ENCODE results near the gene HSP90AB1. TPM values are rescaled to one million over a fixed set of nuclear protein-coding genes. Genes with fewer than 3 reads are reported as not detected.
A peak's percentile ranks its signal among the peaks of the same experiment; 100 is the strongest.

HSP90AB1 gene
- total RNA-seq, 2 donors from 2014 or later: 716 to 772 TPM

- no peak for TF ChIP-seq CTCF (IDR thresholded peaks at IDR 0.05)
- no peak overlapping the region for H3K27ac ChIP-seq
- no peak overlapping the region for H3K4me3 ChIP-seq
- peaks cover 0 to 18% of the 10 kb centered on the region in 2 donors for H3K27me3 ChIP-seq
- no peaks in the 10 kb centered on the region for H3K9me3 ChIP-seq
- DNase-seq (ENCODE audit: low spot score): no peak
- H3K36me3 ChIP-seq: no peaks in the 10 kb centered on the region
- peaks cover 0 to 8% of the 10 kb centered on the region in 2 donors for H3K4me1 ChIP-seq
These were observed 24.5 kb downstream of the HSP90AB1 start for GRCh38 chr6:44271406-44271723.

- peaks cover 0 to 10% of the 10 kb centered on the region in 2 donors for H3K4me1 ChIP-seq
- TF ChIP-seq CTCF (IDR thresholded peaks at IDR 0.05): no peak
- no peak overlapping the region for H3K27ac ChIP-seq
- no peaks in the 10 kb centered on the region for H3K9me3 ChIP-seq
- H3K36me3 ChIP-seq: no peaks in the 10 kb centered on the region
- H3K4me3 ChIP-seq: no peak overlapping the region
- peaks cover 0 to 20% of the 10 kb centered on the region in 2 donors for H3K27me3 ChIP-seq
- no peak for DNase-seq (ENCODE audit: low spot score)
These were observed 25.0 kb downstream of the HSP90AB1 start for GRCh38 chr6:44271914-44272313.

- Histone ChIP-seq H3K4me3 (no peak overlapping the region), H3K27me3 (peaks cover 0 to 20% of the 10 kb centered on the region in 2 donors), H3K27ac (no peak overlapping the region), H3K4me1 (peaks cover 0 to 10% of the 10 kb centered on the region in 2 donors), H3K9me3 (no peaks in the 10 kb centered on the region), H3K36me3 (no peaks in the 10 kb centered on the region)
- no peak for TF ChIP-seq CTCF (IDR thresholded peaks at IDR 0.05)
- no peak for DNase-seq (ENCODE audit: low spot score)
These were observed 25.6 kb downstream of the HSP90AB1 start for GRCh38 chr6:44272529-44272928.

- no peak overlapping the region for H3K4me3 ChIP-seq
- no peak for DNase-seq (ENCODE audit: low spot score)
- no peak overlapping the region for H3K27ac ChIP-seq
- H3K36me3 ChIP-seq: no peaks in the 10 kb centered on the region
- H3K9me3 ChIP-seq: no peaks in the 10 kb centered on the region
- H3K4me1 ChIP-seq: peaks cover 0 to 10% of the 10 kb centered on the region in 2 donors
- H3K27me3 ChIP-seq: peaks cover 0 to 20% of the 10 kb centered on the region in 2 donors
- TF ChIP-seq CTCF (IDR thresholded peaks at IDR 0.05): no peak
These were observed 26.2 kb downstream of the HSP90AB1 start for GRCh38 chr6:44272999-44273566.

GRCh38 chr6:44273617-44274016 is 26.7 kb downstream of the HSP90AB1 start:
- Histone ChIP-seq H3K27me3 (peaks cover 0 to 20% of the 10 kb centered on the region in 2 donors), H3K4me3 (no peak overlapping the region), H3K36me3 (no peaks in the 10 kb centered on the region), H3K4me1 (peaks cover 0 to 10% of the 10 kb centered on the region in 2 donors), H3K27ac (no peak overlapping the region), H3K9me3 (no peaks in the 10 kb centered on the region)
- DNase-seq (ENCODE audit: low spot score): no peak
- no peak for TF ChIP-seq CTCF (IDR thresholded peaks at IDR 0.05)

GRCh38 chr6:44275271-44275748 is 28.4 kb downstream of the HSP90AB1 start:
- no peak for DNase-seq (ENCODE audit: low spot score)
- Histone ChIP-seq H3K27me3 (peaks cover 0 to 15% of the 10 kb centered on the region in 2 donors), H3K4me1 (peaks cover 0 to 10% of the 10 kb centered on the region in 2 donors), H3K4me3 (peak overlapping the region in 1 of 2 donors; percentile 39), H3K36me3 (no peaks in the 10 kb centered on the region), H3K27ac (no peak overlapping the region), H3K9me3 (no peaks in the 10 kb centered on the region)
- no peak for TF ChIP-seq CTCF (IDR thresholded peaks at IDR 0.05)

Data from right atrium auricular region (tissue), 2 donors.